H1 (cell line): ENCODE results near the gene LTC4S. TPM values are rescaled to one million over a fixed set of nuclear protein-coding genes. Genes with fewer than 3 reads are reported as not detected.

Experiments
- BACH1 ChIP-seq: IDR thresholded peaks from 2 replicates; pipeline ENCODE4 v1.6.1; 2012; ENCODE audit warnings: low read length, improper control_type of control experiment
- BCL11A ChIP-seq, 2 experiments: IDR thresholded peaks; one replicate each; pipeline ENCODE4 v1.6.1; 2011; ENCODE audit warnings: low read depth in 2 of 2, low read length in 2 of 2, mild to moderate bottlenecking in 2 of 2
- CBX5 ChIP-seq: fragments of 300-800, 300-1000 bp; sonication (generic); IDR thresholded peaks from 2 replicates; pipeline ENCODE4 v1.7.1; 2016; ENCODE audit warnings: antibody characterized with exemption, low read length, low read depth
- EGR1 ChIP-seq: IDR thresholded peaks from 2 replicates; pipeline ENCODE4 v1.6.1; 2011; ENCODE audit warnings: low read depth, low read length, borderline replicate concordance
- FOSL1 ChIP-seq: IDR thresholded peaks from 2 replicates; pipeline ENCODE4 v1.6.1; 2011; ENCODE audit warnings: mild to moderate bottlenecking, low read depth, low read length, moderate library complexity; ENCODE audit not compliant: insufficient read depth
- GABPA ChIP-seq: IDR thresholded peaks from 2 replicates; pipeline ENCODE4 v1.6.1; 2011; ENCODE audit warnings: mild to moderate bottlenecking, low read length, moderate library complexity, borderline replicate concordance; ENCODE audit not compliant: insufficient read depth
- HDAC6 ChIP-seq: IDR thresholded peaks from one replicate; pipeline ENCODE4 v1.7.1; 2012; ENCODE audit warnings: low read depth, mild to moderate bottlenecking, inconsistent platforms, low read length, moderate library complexity
- KDM1A ChIP-seq: fragments of 200-600, 300-600 bp; sonication (generic); IDR thresholded peaks from 2 replicates; pipeline ENCODE4 v1.7.1; 2016; ENCODE audit warnings: mild to moderate bottlenecking, low read length, borderline replicate concordance
- KDM4A ChIP-seq: IDR thresholded peaks from one replicate; pipeline ENCODE4 v1.7.1; 2012; ENCODE audit warnings: low read depth, mild to moderate bottlenecking, moderate library complexity, low read length, inconsistent platforms; ENCODE audit not compliant: severe bottlenecking
- PHF8 ChIP-seq: fragments of 200-600 bp; sonication (generic); conservative IDR thresholded peaks from 2 replicates; pipeline ENCODE4 v1.7.1; 2012; ENCODE audit warnings: low read depth, mild to moderate bottlenecking, inconsistent platforms, low read length, moderate library complexity
- POLR2A ChIP-seq, 2 experiments: IDR thresholded peaks; 1 replicate in 1 of 2; 2 replicates in 1 of 2; pipeline ENCODE4 v1.6.1; 2011; ENCODE audit warnings: low read depth in 2 of 2, low read length in 2 of 2, mild to moderate bottlenecking in 2 of 2; ENCODE audit errors: control extremely low read depth in 1 of 2
- POLR2AphosphoS5 ChIP-seq: IDR thresholded peaks from 2 replicates; pipeline ENCODE4 v1.6.1; 2011; ENCODE audit warnings: low read depth, low read length
- POU5F1 ChIP-seq: IDR thresholded peaks from 2 replicates; pipeline ENCODE4 v1.6.1; 2011; ENCODE audit warnings: low read depth, mild to moderate bottlenecking, low read length, moderate library complexity
- RBBP5 ChIP-seq: IDR thresholded peaks from 2 replicates; pipeline ENCODE4 v1.7.1; 2012; ENCODE audit warnings: low read depth, mild to moderate bottlenecking, inconsistent platforms, low read length, moderate library complexity, borderline replicate concordance
- RFX5 ChIP-seq: IDR thresholded peaks from 2 replicates; pipeline ENCODE4 v1.6.1; 2011; ENCODE audit warnings: low read depth, low read length, improper control_type of control experiment, borderline replicate concordance
- SP2 ChIP-seq: IDR thresholded peaks from 2 replicates; pipeline ENCODE4 v1.6.1; 2012; ENCODE audit warnings: mild to moderate bottlenecking, low read length, inconsistent platforms
- SP4 ChIP-seq: IDR thresholded peaks from 2 replicates; pipeline ENCODE4 v1.6.1; 2012; ENCODE audit warnings: low read length, inconsistent platforms
- SUZ12 ChIP-seq: fragments of 200-600 bp; sonication (generic); IDR thresholded peaks from 2 replicates; pipeline ENCODE4 v1.6.1; 2012; ENCODE audit warnings: mild to moderate bottlenecking, inconsistent platforms, low read length, moderate library complexity, mixed read lengths
- TAF1 ChIP-seq: IDR thresholded peaks from 2 replicates; pipeline ENCODE4 v1.6.1; 2011; ENCODE audit warnings: mild to moderate bottlenecking, low read depth, low read length
- TCF12 ChIP-seq: IDR thresholded peaks from 2 replicates; pipeline ENCODE4 v1.6.1; 2011; ENCODE audit warnings: low read depth, mild to moderate bottlenecking, low read length
- USF2 ChIP-seq: IDR thresholded peaks from 2 replicates; pipeline ENCODE4 v1.6.1; 2011; ENCODE audit warnings: low read length, improper control_type of control experiment
- YY1 ChIP-seq: IDR thresholded peaks from 2 replicates; pipeline ENCODE4 v1.6.1; 2011; ENCODE audit warnings: low read depth, mild to moderate bottlenecking, low read length
- polyA plus RNA-seq, 7 experiments: library from polyadenylated mRNA; depleted of rRNA in 3 of 7; stranded (reverse) in 5 of 7; unstranded in 2 of 7; fragments of >200 nt in 5 of 7; fragments of 200-250 nt in 2 of 7; gene quantifications; 1 replicate in 5 of 7; 2 replicates in 1 of 7; 4 replicates in 1 of 7; pipeline versions ENCODE4 v1.2.1 to v1.2.3, GENCODE V29; 2011 to 2013; ENCODE audit warnings: missing spikeins in 2 of 7, mixed read lengths in 2 of 7
- total RNA-seq: library from RNA; stranded (reverse); fragmentation: NEBNext Ultra II Directional; extraction: Animal tissue kit (Norgen Biotek cat#: 25700); gene quantifications from 2 replicates; pipeline ENCODE4 v1.2.1, GENCODE V29; 2021
- TF ChIP-seq, protein P1 (sequence below): IDR thresholded peaks from 2 replicates; pipeline ENCODE4 v1.6.1; 2011; ENCODE audit warnings: low read depth, mild to moderate bottlenecking, low read length; ENCODE audit not compliant: insufficient read depth

LTC4S gene
- total and polyA plus RNA-seq, 2 of the 8 experiments (the other 6 are each of a cell fraction or from before 2014, with no cell fraction given), result 2.2 to 3.7 TPM

- TF ChIP-seq RFX5, result no peak
- no peak for TF ChIP-seq TAF1
- no peak for TF ChIP-seq RBBP5
- 0 out of 2 replicates have a peak, but pooled peaks have one; percentile 35 for TF ChIP-seq USF2
- TF ChIP-seq BACH1, result no peak
- no peak for TF ChIP-seq CBX5
- no peak for TF ChIP-seq FOSL1
- TF ChIP-seq POLR2A (IDR thresholded peaks at IDR 0.05; ENCODE audit: control extremely low read depth in 1 of 2, low read depth in 2 of 2, low read length in 2 of 2), result no peak
- no peak for TF ChIP-seq SP4
- TF ChIP-seq POLR2AphosphoS5, result no peak
- TF ChIP-seq BCL11A (IDR thresholded peaks at IDR 0.05; ENCODE audit: low read depth in 2 of 2, low read length in 2 of 2), result no peak
- no peak for TF ChIP-seq TCF12
- no peak for TF ChIP-seq PHF8
- no peak for TF ChIP-seq KDM1A
- TF ChIP-seq SUZ12, result no peak
- no peak for TF ChIP-seq KDM4A
- no peak for TF ChIP-seq EGR1
- no peak for TF ChIP-seq HDAC6
- TF ChIP-seq, protein P1, sequence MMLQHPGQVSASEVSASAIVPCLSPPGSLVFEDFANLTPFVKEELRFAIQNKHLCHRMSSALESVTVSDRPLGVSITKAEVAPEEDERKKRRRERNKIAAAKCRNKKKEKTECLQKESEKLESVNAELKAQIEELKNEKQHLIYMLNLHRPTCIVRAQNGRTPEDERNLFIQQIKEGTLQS, result no peak
- peak; percentile 65; the same call in 1 of the 2 replicates for TF ChIP-seq GABPA
- TF ChIP-seq SP2, result no peak
- no peak for TF ChIP-seq YY1
- no peak for TF ChIP-seq POU5F1
Observed at GRCh38 chr5:179801304-179802206, 7.8 kb downstream of the LTC4S start (continued).
